ENCODE measurements around the gene GPR108. TPM values are rescaled to one million over a fixed set of nuclear protein-coding genes. Genes with fewer than 3 reads are reported as not detected.

The GPR108 gene
- total RNA-seq, 1 donor from 2014 or later = 41.6 TPM

DNA sequence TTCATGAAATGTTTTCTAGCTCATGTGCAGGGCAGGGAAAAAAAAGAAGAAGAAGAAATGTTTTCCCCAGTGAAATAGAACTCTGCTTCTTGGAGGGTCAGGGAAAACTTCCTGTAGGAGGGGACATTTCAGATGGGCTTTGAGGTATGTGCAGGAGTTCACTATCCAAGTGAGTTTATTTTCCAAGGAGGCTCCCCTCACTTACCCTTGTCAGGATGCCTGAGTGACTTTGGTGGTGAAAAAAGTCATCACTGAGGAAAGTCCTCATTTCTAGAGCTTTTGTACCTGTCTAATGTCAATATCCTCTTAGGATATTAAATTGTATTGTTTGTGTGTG lies 16.3 kb downstream of the GPR108 start:
- FAIRE-seq (no peak), DNase-seq (ENCODE audit: low read depth) (no peak)
- Histone ChIP-seq H3K9ac (ENCODE audit: low read length) (no peak overlapping the region), H2AFZ (ENCODE audit: low read depth, low read length) (no peak overlapping the region), H3K9me3 (ENCODE audit: insufficient read depth, low read depth, low read length) (peaks cover 4% of the 10 kb centered on the region), H3K4me1 (ENCODE audit: insufficient read depth, low read length) (no peaks in the 10 kb centered on the region), H3K36me3 (ENCODE audit: insufficient read depth, low read length) (no peaks in the 10 kb centered on the region), H3K4me2 (ENCODE audit: low read length) (no peak overlapping the region), H3K79me2 (ENCODE audit: insufficient read depth, low read length) (no peaks in the 10 kb centered on the region), H3K4me3 (ENCODE audit: insufficient read depth, low read depth, low read length) (no peak overlapping the region), H3K27ac (ENCODE audit: low read depth, low read length) (no peak overlapping the region), H4K20me1 (ENCODE audit: insufficient read depth, low read length) (no peaks in the 10 kb centered on the region), H3K27me3 (ENCODE audit: insufficient read depth, low read length) (no peaks in the 10 kb centered on the region)
- peaks cover 8% of the 10 kb centered on the region for H3K27me3 Mint-ChIP-seq (ENCODE audit: low read depth, unreplicated experiment)
- TF ChIP-seq, protein P1, sequence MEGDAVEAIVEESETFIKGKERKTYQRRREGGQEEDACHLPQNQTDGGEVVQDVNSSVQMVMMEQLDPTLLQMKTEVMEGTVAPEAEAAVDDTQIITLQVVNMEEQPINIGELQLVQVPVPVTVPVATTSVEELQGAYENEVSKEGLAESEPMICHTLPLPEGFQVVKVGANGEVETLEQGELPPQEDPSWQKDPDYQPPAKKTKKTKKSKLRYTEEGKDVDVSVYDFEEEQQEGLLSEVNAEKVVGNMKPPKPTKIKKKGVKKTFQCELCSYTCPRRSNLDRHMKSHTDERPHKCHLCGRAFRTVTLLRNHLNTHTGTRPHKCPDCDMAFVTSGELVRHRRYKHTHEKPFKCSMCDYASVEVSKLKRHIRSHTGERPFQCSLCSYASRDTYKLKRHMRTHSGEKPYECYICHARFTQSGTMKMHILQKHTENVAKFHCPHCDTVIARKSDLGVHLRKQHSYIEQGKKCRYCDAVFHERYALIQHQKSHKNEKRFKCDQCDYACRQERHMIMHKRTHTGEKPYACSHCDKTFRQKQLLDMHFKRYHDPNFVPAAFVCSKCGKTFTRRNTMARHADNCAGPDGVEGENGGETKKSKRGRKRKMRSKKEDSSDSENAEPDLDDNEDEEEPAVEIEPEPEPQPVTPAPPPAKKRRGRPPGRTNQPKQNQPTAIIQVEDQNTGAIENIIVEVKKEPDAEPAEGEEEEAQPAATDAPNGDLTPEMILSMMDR (IDR thresholded peaks at IDR 0.05; ENCODE audit: insufficient read depth, low read depth, low read length) = no peak
- no peak overlapping the region for H3K4me3 Mint-ChIP-seq (ENCODE audit: unreplicated experiment)
- H3K27ac Mint-ChIP-seq (ENCODE audit: unreplicated experiment) = no peak overlapping the region
- H3K36me3 Mint-ChIP-seq (ENCODE audit: low read depth, unreplicated experiment) = no peaks in the 10 kb centered on the region
- peaks cover 2% of the 10 kb centered on the region for H3K4me1 Mint-ChIP-seq (ENCODE audit: low read depth, unreplicated experiment)
- H3K9me3 Mint-ChIP-seq (ENCODE audit: unreplicated experiment) = peaks cover 7% of the 10 kb centered on the region

DNA sequence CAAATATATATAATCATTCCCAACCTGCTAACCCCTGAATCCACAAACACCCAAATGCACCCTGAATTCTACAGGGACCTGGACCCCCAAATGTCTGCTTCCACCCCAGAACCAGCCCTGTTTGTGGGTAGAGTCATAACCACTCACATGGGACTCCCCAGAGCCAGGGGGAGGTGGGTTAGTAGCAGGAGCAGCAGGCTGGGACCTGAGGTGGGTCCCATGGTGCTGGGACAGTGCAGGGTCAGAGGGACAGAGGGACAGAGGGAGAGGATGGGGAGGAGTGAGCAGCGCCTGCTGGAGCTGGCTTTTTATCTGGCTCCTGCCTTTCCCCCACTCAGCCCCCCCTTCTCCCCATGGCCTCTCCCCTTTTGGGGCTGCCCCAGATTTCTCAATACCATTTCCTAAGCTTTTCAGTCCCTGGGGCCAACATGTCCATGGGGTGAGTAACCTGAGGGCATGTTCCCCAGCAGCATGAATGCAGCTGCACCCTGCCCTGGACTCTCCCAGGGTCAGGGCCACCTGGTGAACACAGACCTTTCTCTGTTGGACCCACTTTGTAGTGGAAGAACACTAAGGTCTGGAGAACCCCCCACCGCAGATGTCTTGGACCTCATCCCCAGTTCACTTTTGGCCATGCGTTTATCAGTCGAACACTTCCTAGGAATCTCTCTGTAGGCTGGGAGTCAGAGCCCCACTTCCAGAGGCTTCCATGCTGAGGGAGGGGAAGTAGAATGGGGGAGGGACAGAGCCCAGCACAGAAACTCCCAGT lies 16.8 kb downstream of the GPR108 start, which contains the start of gene C3:
Gene C3, minus strand, starts transcription at position 282 of the 769 bp plus-strand sequence. Its CDS starts 61 bp downstream, at position 221.
- H3K9me3 Mint-ChIP-seq (ENCODE audit: unreplicated experiment) = peaks cover 7% of the 10 kb centered on the region
- no peak within 1 kb of the TSS for H2AFZ ChIP-seq (ENCODE audit: low read depth, low read length)
- H3K9me3 ChIP-seq (ENCODE audit: insufficient read depth, low read depth, low read length) = peaks cover 4% of the 10 kb centered on the region
- H3K4me1 Mint-ChIP-seq (ENCODE audit: low read depth, unreplicated experiment) = peaks cover 2% of the 10 kb centered on the region
- no peak within 1 kb of the TSS for H3K4me3 ChIP-seq (ENCODE audit: insufficient read depth, low read depth, low read length)
- no peak for FAIRE-seq
- no peaks in the 10 kb centered on the region for H3K4me1 ChIP-seq (ENCODE audit: insufficient read depth, low read length)
- H3K36me3 ChIP-seq (ENCODE audit: insufficient read depth, low read length) = no peaks in the 10 kb centered on the region
- peak within 1 kb of the TSS; percentile 14 for H3K27ac Mint-ChIP-seq (ENCODE audit: unreplicated experiment)
- TF ChIP-seq, protein P1 (IDR thresholded peaks at IDR 0.05; ENCODE audit: insufficient read depth, low read depth, low read length) = no peak
- no peak for TF ChIP-seq EZH2 (IDR thresholded peaks at IDR 0.05; ENCODE audit: insufficient read depth, low read length)
- H3K9ac ChIP-seq (ENCODE audit: low read length) = no peak within 1 kb of the TSS
- peaks cover 8% of the 10 kb centered on the region for H3K27me3 Mint-ChIP-seq (ENCODE audit: low read depth, unreplicated experiment)
- H3K36me3 Mint-ChIP-seq (ENCODE audit: low read depth, unreplicated experiment) = no peaks in the 10 kb centered on the region
- H3K79me2 ChIP-seq (ENCODE audit: insufficient read depth, low read length) = no peaks in the 10 kb centered on the region
- H3K27ac ChIP-seq (ENCODE audit: low read depth, low read length) = no peak within 1 kb of the TSS
- no peak within 1 kb of the TSS for H3K4me2 ChIP-seq (ENCODE audit: low read length)
- no peak within 1 kb of the TSS for H3K4me3 Mint-ChIP-seq (ENCODE audit: unreplicated experiment)
- no peaks in the 10 kb centered on the region for H3K27me3 ChIP-seq (ENCODE audit: insufficient read depth, low read length)
- no peaks in the 10 kb centered on the region for H4K20me1 ChIP-seq (ENCODE audit: insufficient read depth, low read length)
- no peak for DNase-seq (ENCODE audit: low read depth)

DNA sequence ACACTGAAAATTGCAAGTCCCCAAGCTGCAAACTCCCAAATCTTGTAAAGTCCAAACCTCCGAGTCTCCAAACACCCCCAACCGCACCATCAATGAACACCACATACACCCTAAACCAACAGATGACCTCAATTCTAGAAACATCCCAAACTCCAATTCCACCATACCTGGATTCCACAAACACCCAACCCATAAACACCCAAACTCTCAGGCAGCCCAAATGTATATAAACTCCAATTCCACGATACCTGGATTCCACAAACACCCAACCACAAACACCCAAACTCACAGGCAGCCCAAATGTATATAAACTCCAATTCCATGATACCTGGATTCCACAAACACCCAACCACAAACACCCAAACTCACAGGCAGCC lies 17.4 kb downstream of the GPR108 start:
- Histone ChIP-seq H3K27me3 (ENCODE audit: insufficient read depth, low read length) (no peaks in the 10 kb centered on the region), H3K27ac (ENCODE audit: low read depth, low read length) (no peak overlapping the region), H3K4me2 (ENCODE audit: low read length) (no peak overlapping the region), H3K9ac (ENCODE audit: low read length) (no peak overlapping the region), H3K36me3 (ENCODE audit: insufficient read depth, low read length) (no peaks in the 10 kb centered on the region), H4K20me1 (ENCODE audit: insufficient read depth, low read length) (no peaks in the 10 kb centered on the region), H2AFZ (ENCODE audit: low read depth, low read length) (no peak overlapping the region), H3K9me3 (ENCODE audit: insufficient read depth, low read depth, low read length) (peaks cover 4% of the 10 kb centered on the region), H3K4me3 (ENCODE audit: insufficient read depth, low read depth, low read length) (no peak overlapping the region), H3K79me2 (ENCODE audit: insufficient read depth, low read length) (no peaks in the 10 kb centered on the region), H3K4me1 (ENCODE audit: insufficient read depth, low read length) (no peaks in the 10 kb centered on the region)
- FAIRE-seq (no peak), DNase-seq (ENCODE audit: low read depth) (no peak)
- peaks cover 2% of the 10 kb centered on the region for H3K4me1 Mint-ChIP-seq (ENCODE audit: low read depth, unreplicated experiment)
- H3K27ac Mint-ChIP-seq (ENCODE audit: unreplicated experiment) = peak overlapping the region; percentile 14
- H3K4me3 Mint-ChIP-seq (ENCODE audit: unreplicated experiment) = no peak overlapping the region
- H3K9me3 Mint-ChIP-seq (ENCODE audit: unreplicated experiment) = peaks cover 7% of the 10 kb centered on the region
- no peaks in the 10 kb centered on the region for H3K36me3 Mint-ChIP-seq (ENCODE audit: low read depth, unreplicated experiment)
- H3K27me3 Mint-ChIP-seq (ENCODE audit: low read depth, unreplicated experiment) = peaks cover 8% of the 10 kb centered on the region
- TF ChIP-seq, protein P1 (IDR thresholded peaks at IDR 0.05; ENCODE audit: insufficient read depth, low read depth, low read length) = no peak
- TF ChIP-seq EZH2 (IDR thresholded peaks at IDR 0.05; ENCODE audit: insufficient read depth, low read length) = no peak

Data from astrocyte (in vitro differentiated cells and primary cell).